ENCODE measurements around the gene GP5. TPM values are rescaled to one million over a fixed set of nuclear protein-coding genes. Genes with fewer than 3 reads are reported as not detected.

The GP5 gene
- total RNA-seq, 1 experiment from 2014 or later = 0.09 TPM

GRCh38 chr3:194369522-194370279, 29.4 kb downstream of the GP5 start, which contains the start of gene LRRC15:
TSS of gene LRRC15 (minus strand) at chr3:194369743. CDS start at chr3:194361043, 8,700 bp downstream.
- ATAC-seq (peak; percentile 79), DNase-seq (ENCODE audit: low spot score) (peak; percentile 47)
- peaks cover 29% of the 10 kb centered on the region for H3K4me1 Mint-ChIP-seq
- H3K36me3 Mint-ChIP-seq = no peaks in the 10 kb centered on the region
- POLR2A ChIA-PET = no interaction called here
- peak; percentile 91 for TF ChIP-seq ZNF121 (CRISPR knock-in tag; IDR thresholded peaks at IDR 0.05)
- TF ChIP-seq ARID4B (CRISPR knock-in tag; IDR thresholded peaks at IDR 0.05; ENCODE audit: borderline replicate concordance) = no peak
- TF ChIP-seq E2F5 (CRISPR knock-in tag; IDR thresholded peaks at IDR 0.05) = no peak
- TF ChIP-seq ZNF671 (CRISPR knock-in tag; IDR thresholded peaks at IDR 0.05) = no peak
- TF ChIP-seq CREM (CRISPR knock-in tag; IDR thresholded peaks at IDR 0.05) = no peak
- no peaks in the 10 kb centered on the region for H3K9me3 Mint-ChIP-seq
- H3K27ac Mint-ChIP-seq = no peak within 1 kb of the TSS
- H3K27me3 Mint-ChIP-seq (ENCODE audit: low read depth) = peaks cover 16% of the 10 kb centered on the region
- H3K4me3 Mint-ChIP-seq = peak within 1 kb of the TSS; percentile 52
- CTCF ChIA-PET = interaction anchor here (0.8 to 1.5 kb wide), 4 partner anchors 19 to 103 kb away, joined by 3 to 6 read pairs (median 4); no protein-coding TSS in a partner anchor

- CTCF ChIA-PET = interaction anchor here (0.8 to 1.5 kb wide), 6 partner anchors 19 to 103 kb away, joined by 3 to 6 read pairs (median 4); no protein-coding TSS in a partner anchor
- ATAC-seq = no peak
Observed at GRCh38 chr3:194368918-194369317, 30.1 kb downstream of the GP5 start.

More at GRCh38 chr3:194368918-194369317, 30.1 kb downstream of the GP5 start:
- Mint-ChIP-seq H3K36me3 (no peaks in the 10 kb centered on the region), H3K27me3 (ENCODE audit: low read depth) (peaks cover 16% of the 10 kb centered on the region), H3K27ac (no peak overlapping the region), H3K4me3 (no peak overlapping the region), H3K9me3 (no peaks in the 10 kb centered on the region), H3K4me1 (peaks cover 25% of the 10 kb centered on the region)
- no peak for DNase-seq (ENCODE audit: low spot score)
- TF ChIP-seq ZMAT4 (CRISPR knock-in tag; IDR thresholded peaks at IDR 0.05) (no peak), GTF2I (CRISPR knock-in tag; conservative IDR thresholded peaks at IDR 0.05) (no peak), CDX4 (CRISPR knock-in tag; IDR thresholded peaks at IDR 0.05; ENCODE audit: borderline replicate concordance) (no peak), E2F4 (CRISPR knock-in tag; IDR thresholded peaks at IDR 0.05; ENCODE audit: borderline replicate concordance, low read depth) (no peak), MLX (CRISPR knock-in tag; IDR thresholded peaks at IDR 0.05) (no peak), NFYB (CRISPR knock-in tag; conservative IDR thresholded peaks at IDR 0.05; ENCODE audit: low read depth) (no peak), ZNF317 (CRISPR knock-in tag; IDR thresholded peaks at IDR 0.05; ENCODE audit: borderline replicate concordance, low read depth) (no peak), HMGXB4 (CRISPR knock-in tag; IDR thresholded peaks at IDR 0.05) (no peak), E2F5 (CRISPR knock-in tag; IDR thresholded peaks at IDR 0.05) (no peak), ZNF423 (CRISPR knock-in tag; IDR thresholded peaks at IDR 0.05) (no peak), SMAD4 (CRISPR knock-in tag; IDR thresholded peaks at IDR 0.05) (no peak), OVOL2 (CRISPR knock-in tag; IDR thresholded peaks at IDR 0.05; ENCODE audit: borderline replicate concordance) (no peak), ZNF219 (CRISPR knock-in tag; IDR thresholded peaks at IDR 0.05; ENCODE audit: borderline replicate concordance) (no peak), NFE2L1 (CRISPR knock-in tag; IDR thresholded peaks at IDR 0.05) (no peak)
- POLR2A ChIA-PET = no interaction called here

Data from WTC11 (cell line).